Measurements from ENCODE around the gene SEZ6L2.
"Not testable (repeated sequence)": the region's sequence is repeated elsewhere in the genome, so short reads cannot be mapped to it uniquely, and the experiment has no call there.

SEZ6L2 gene

DNA sequence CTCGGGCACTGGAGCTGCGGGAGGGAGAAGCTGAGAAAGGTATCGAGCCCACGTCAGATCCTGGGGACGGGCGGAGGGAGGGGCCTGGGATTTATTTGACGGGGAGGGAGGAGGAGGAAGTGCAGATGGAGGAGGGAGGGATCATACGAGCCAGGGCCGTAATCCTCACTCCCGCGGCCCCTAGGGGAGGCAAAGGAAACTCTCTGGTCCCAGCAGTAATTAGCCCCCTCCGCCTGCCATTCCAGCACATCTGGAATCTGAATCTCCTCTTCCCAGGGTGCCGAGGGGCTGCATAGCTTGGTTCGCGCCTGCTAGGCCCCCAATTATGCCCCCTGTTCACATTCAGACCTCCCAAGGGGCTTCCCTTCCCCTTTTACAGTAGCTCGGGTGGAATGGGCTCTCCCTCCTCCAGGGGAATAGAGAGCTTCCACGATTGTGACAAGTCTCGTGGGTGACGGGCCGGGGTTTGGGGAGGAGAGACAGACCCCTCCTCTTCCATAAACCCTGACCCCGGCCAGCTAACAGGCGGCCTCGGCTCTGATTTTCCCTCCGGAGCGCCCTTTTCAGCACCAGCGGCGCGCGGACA lies at the start of gene SEZ6L2:
TSS of gene SEZ6L2 (minus strand) at position 35 of the 586 bp plus-strand sequence. CDS start 531 bp downstream, outside the sequence.
- DNase-seq (ENCODE audit: low read depth in 1 of 2, low spot score in 1 of 2) = peak in 1 of 2 donors; percentile 74

DNA sequence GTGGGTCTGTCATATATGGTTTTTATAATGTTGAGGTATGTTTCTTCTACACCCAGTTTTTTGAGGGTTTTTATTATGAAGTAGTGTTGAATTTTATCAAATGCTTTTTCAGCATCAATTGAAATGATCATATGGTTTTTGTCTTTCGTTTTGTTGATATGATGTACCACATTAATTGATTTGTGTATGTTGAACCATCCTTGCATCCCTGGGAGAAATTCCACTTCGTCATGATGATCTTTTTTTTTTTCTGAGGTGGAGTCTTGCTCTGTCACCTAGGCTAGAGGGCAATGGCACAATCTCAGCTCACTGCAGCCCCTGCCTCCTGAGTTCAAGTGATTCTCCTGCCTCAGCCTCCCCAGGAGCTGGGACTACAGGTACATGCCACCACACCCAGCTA lies 48.5 kb upstream of the SEZ6L2 start:
- DNase-seq (ENCODE audit: low read depth in 1 of 2, low spot score in 1 of 2) = no peak

DNA sequence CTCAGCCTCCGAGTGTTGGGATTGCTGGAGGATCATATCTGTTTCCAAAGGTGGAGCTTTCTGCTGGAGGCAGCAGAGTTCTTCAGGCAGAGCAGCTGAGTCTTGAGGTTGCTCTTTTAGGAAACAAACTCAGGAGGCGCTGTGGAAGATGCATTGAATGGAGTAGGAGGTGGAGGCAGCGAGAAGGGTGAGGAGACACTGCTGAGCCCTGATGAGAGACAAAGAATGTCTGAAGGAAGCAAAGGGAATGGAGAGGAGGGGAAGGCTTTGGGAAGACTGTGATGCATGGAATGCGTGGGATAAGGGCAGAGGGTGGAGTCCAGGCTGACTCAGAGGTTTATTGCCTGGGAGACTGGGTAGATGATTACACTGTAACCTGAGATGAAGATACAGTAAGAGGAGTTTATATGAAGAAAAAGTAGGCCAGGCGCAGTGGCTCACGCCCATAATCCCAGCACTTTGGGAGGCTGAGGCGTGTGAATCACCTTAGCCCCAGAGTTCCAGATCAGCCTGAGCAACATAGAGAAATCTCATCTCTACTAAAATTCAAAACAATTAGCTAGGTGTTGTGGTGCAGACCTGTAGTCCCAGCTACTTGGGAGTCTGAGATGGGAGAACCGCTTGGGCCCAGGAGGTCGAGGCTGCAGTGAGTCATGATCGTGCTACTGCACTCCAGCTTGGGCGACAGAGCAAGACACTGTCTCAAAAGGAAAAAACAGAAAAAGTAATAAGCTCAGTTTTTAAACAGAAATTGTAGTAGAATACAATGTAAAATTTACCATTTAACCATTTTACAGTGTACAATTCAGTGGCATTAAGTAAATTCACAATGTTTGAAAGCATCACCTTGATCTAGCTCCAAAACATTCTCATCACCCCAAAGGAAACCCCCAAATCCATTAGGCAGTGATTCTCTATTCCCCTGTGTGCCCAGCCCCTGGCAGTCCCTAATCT lies 44.8 kb upstream of the SEZ6L2 start:
- DNase-seq (ENCODE audit: low read depth in 1 of 2, low spot score in 1 of 2) = no peak

DNA sequence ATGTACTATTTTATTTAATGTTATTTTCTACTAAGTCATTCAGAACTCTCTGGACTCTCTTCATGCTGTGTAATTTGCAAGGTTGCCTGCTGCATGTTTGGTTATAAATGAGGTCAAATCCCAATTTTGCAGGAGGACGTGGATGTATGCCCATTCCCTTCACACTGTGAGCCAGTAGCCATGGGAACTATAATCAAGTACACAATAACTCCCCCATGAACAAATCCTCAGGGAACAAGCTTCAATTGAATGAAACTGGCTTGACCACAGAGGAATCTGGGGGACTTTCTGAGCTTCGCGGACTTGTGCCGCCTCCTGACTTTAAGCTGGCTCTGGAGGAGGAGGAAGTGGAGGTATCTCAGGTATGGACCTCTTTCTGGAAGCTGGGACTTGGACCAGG lies 41.3 kb upstream of the SEZ6L2 start:
- no peak for DNase-seq (ENCODE audit: low read depth in 1 of 2, low spot score in 1 of 2)

DNA sequence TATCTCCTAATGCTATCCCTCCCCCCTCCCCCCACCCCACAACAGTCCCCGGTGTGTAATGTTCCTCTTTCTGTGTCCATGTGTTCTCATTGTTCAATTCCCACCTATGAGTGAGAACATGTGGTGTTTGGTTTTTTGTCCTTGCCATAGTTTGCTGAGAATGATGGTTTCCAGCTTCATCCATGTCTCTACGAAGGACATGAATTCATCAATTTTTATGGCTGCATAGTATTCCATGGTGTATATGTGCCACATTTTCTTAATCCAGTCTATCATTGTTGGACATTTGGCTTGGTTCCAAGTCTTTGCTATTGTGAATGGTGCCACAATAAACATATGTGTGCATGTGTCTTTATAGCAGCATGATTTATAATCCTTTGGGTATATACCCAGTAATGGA lies 32.4 kb upstream of the SEZ6L2 start:
- DNase-seq (ENCODE audit: low read depth in 1 of 2, low spot score in 1 of 2) = not testable (repeated sequence)

DNA sequence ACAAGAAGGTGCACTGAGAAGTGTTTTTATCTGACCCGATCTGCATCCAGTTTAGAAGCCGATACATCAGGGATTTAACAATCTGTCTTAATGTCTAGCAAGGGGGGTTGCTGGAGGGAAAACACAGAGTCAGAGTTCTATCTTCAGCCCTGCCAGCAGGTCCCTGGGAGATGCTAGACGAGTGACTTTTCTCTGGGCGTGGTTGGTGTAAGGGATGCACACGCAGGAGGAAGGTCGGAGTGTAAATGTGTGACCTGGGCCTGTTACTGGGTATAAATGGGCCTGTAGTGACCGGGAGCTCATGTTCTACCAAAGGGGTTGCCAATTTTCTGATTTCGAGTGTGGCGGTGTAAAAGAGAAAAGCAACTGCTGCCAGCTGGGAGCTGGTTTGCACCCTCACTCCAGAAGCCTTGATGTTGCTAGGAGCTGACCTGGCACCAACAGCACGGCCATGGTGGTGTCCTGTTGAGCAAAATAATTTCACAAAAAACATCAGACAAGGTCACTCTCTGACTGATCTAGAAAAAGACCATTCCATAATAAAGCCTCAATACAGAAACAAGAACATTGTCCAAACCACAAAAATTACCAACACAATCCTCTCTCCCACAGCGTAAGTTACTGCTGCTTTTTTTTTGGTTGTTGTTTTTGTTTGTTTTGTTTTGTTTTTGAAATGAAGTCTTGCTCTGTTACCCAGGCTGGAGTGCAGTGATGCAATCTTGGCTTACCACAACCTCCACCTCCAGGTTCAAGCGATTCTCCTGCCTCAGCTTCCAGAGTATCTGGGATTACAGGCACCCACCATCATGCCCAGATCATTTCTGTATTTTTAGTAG lies 27.9 kb upstream of the SEZ6L2 start:
- no peak for DNase-seq (ENCODE audit: low read depth in 1 of 2, low spot score in 1 of 2)

DNA sequence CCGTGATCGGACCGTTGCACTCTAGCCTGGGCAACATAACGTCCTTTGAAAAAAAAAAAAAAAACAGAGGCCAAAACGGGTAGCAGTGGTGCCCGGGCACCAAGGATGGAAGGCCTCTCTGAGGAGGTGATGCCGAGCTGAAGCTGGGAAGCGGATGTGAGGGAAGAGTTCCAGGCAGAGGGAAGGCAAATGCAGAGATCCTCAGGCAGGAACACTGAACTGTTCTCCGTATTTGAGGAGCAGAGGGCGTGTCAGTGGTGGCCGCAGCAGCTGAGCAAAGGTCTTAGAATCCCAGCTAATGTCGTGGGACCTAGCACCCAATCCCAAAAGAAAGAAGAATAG lies 27.3 kb upstream of the SEZ6L2 start:
- DNase-seq (ENCODE audit: low read depth in 1 of 2, low spot score in 1 of 2) = no peak

DNA sequence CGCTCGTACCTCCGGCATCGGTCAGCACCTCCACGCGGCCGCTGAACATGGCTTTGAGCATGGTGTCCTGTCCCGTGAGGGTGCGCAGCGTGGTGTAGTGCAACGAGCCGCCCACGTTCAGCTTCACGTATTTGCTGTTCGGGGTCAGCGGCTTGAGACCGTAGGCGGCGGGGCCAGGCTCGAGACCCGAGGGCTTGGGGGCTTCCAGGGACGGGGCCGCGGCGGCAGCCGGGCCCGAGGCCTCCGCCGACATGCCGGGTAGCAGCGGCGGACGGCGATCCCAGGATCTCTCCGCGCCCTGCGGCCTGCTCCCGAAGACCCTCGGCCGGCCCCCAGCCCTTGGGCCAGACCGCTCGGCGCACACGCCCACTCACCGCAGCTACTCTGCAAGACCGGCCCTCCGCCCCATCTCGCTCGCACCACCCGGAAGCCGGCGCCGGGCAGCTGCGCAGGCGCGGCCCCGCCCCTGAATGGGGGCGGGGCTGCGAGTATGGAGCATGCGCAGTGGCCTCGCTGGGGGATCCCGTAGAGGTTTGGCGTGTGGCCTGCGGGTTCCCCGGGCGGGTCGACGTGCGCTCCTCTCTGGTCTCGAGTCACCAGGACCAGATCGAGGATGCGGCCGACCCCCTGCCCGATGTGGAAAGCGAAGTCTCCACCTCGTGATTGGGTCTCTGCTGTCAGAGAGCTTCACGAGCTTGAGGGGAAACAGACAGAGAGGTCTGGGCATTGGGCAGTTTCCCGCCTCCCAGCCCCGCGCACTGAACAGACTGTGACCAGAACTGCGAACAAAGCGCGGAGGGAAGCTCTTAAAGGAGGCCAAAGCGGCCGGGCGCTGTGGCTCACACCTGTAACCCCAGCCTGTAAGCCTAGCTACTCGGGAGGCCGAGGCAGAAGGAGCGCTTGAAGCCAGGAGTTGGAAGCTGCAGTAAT lies 26.7 kb upstream of the SEZ6L2 start, which contains the start of gene KCTD13:
TSS of gene KCTD13 (minus strand) at position 446 of the 930 bp plus-strand sequence. CDS start at position 253, 193 bp downstream.
- DNase-seq (ENCODE audit: low read depth in 1 of 2, low spot score in 1 of 2) = peak; percentile 84 to 93

DNA sequence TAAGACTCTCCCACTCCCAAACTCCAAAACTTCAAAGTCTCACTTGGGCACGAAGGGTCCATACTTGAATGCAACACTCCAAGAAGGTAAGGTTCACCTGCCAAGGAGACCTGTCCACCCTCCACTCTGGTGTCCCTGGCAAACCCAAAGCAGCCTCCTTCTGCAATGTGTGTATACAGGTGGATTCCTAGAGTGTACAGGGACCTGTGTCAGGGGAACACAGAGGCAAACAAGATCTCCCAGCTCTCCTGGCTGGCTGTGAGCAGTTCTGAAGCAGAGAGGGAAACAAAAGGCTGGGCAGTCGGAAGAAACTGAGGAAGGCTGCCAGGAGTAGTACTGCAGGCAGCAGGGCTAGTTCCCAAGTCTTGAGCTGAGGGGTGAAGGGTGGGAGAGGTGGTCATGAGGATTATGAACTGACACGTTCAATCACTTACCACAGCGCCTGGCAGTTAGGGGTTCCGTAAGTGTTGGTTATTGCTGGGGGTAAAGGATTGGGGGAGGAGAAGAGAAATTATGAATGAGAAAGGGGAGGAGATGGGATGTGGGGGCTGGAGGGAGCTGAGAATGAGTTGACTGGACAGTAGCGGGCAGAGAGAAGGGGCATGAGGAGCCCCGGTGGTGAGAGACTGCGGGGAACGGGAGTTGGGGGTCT lies 25.9 kb upstream of the SEZ6L2 start:
- DNase-seq (ENCODE audit: low read depth in 1 of 2, low spot score in 1 of 2) = no peak

DNA sequence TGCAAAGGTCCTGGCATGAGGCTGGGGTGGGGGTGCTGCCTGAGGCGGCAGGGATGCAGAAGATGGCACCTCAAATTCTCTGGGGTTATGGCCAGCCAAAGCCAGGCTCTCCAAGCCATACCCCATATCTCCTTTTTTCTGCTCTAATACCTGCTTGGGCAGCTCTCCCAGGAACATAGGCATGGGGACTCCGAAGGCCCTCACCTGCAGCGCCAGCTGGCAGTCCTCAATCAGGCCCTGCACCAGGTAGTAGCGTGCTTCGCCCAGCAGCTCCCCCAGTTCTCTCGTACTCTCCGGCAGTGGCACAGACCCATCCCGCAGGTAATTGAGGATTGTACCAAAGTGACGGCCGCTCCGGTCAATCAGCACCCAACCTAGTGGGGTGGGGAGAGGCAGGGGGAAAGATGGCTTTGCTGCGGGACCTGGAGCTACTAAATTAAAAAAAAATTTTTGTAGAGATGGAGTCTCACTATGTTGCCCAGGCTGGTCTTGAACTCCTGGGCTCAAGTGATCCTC lies 23.7 kb upstream of the SEZ6L2 start:
- DNase-seq (ENCODE audit: low read depth in 1 of 2, low spot score in 1 of 2) = no peak

DNA sequence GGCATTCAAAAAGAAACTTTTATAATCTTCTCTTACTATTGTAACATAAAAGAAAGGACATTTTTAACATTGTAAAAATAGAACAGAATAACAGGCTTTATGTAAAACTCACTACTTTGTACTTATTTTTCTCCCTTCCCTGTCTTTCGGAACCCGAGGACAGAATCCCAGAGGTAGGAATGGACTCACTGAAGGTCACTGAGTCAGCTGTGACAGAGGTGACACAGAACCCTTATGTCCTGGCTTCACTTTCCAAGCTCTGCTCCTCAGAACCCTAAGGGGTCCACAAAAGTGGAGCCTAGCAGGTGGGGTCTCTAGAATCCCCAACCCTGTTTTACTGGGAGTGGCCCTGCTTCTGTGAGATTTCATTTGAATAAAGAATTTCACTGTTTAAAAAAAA lies 23.0 kb upstream of the SEZ6L2 start:
- no peak for DNase-seq (ENCODE audit: low read depth in 1 of 2, low spot score in 1 of 2)

DNA sequence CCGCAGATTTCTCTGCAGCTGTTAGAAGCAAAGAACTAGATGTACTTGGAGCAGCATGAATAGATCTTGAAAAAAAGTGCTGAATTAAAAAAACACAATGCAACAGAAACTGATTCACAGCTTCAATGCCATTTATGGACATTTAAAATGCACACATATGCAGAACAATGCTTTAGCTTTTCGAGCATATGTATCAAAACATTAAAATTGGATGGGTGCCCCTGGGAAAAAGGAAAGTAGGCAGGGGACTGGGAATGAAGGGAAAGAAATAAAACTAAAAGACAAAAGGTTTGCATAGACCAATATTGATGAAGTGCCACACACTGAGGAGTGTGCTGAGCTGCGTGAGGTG lies 21.7 kb upstream of the SEZ6L2 start:
- no peak for DNase-seq (ENCODE audit: low read depth in 1 of 2, low spot score in 1 of 2)

DNA sequence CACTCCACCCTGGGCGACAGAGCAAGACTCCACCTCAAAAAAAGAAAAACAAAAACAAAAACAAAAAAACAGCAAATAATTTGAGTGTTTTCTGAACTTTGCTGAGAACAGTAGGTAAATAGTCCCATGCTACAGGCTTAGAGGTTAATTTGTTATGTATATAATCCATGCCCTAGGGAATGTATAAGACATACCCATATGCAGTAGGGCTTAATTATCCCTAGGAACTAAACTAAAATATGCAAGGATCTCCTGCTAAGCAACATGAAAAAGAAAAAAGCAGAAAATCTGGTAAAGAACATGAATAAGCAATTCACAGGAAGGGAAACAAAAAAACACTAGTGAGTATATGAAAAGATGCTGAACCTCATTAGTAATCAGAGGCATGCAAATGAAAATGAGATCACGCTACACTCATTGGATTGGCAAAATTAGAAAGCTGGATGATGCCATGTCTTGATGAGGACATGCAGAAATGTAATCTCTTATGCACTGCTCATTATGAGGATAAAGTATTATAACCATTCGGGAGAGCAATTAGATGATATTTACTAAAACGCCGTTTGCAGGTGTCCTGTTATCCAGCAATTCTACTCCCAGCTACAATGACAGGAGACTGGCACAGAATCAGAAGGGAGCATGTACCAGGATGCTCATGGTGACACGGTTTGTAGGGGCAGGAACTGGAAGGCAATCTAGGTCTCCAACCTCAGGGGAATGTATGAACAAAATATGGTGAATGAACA lies 21.1 kb upstream of the SEZ6L2 start:
- DNase-seq (ENCODE audit: low read depth in 1 of 2, low spot score in 1 of 2) = no peak

DNA sequence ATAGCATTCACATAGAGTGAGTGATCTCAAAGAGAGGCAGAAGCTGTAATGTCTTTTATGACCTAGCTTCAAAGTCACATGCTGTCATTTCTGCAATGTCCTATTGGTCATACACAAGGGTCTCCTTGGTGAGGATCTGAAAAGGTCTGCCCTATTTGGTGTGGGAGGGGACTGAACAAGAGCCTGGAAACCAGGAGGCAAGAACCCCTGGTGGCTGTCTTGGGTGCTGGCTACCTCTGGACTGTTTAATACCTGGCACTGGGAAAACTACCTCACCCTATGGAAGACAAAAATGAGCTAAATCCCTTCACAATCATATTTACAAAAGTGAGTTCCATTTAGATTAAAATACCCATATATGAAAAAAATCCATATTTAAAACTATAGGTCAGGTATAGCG lies 17.6 kb upstream of the SEZ6L2 start:
- no peak for DNase-seq (ENCODE audit: low read depth in 1 of 2, low spot score in 1 of 2)

DNA sequence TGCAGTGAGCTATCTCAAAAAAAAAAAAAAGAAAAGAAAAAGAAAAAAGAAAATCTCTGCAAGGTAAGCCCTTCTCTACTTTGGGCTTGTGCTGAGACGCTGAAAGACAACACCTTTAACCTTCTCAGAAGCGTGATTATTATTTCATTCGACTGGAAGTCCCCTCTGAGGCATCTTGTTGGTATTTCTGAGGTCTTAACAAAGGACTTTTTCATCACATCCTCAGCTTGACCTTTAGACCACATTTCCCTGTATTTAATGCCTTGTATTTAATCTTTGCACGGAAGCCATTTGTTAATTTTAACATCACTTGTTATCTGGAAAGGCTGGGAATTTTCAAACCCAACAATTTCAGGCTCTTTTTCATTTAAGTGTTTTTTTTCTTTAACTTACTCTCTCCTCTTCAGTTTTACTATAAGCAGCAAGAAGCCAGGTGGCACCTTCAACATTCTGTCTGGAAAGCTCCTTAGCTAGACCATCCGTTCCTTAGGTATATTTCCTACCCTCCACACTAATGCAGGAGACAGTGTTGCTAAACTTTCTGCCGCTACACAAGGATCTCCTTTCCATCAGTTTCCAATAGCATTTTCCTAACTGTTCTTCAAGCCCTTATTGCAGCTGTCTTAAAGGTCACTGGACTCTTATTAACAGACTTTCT lies 16.4 kb upstream of the SEZ6L2 start:
- no peak for DNase-seq (ENCODE audit: low read depth in 1 of 2, low spot score in 1 of 2)

DNA sequence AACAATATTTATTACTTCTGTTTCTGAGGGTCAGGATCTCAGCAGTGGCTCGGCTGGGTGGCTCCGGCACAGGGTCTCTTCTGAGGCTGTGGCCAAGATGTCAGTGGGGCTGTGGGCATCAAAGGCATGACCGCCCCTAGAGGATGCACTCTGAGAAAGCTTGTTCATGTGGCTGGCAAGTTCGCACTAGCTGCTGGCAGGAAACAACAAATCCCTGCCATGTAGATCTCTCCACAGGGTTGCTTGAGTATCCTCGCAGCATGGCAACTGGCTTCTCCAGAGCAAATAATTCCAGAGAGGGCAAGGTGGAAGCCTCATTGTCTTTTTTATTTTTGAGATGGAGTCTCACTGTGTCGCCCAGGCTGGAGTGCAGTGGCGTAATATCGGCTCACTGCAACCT lies 14.2 kb upstream of the SEZ6L2 start:
- no peak for DNase-seq (ENCODE audit: low read depth in 1 of 2, low spot score in 1 of 2)

DNA sequence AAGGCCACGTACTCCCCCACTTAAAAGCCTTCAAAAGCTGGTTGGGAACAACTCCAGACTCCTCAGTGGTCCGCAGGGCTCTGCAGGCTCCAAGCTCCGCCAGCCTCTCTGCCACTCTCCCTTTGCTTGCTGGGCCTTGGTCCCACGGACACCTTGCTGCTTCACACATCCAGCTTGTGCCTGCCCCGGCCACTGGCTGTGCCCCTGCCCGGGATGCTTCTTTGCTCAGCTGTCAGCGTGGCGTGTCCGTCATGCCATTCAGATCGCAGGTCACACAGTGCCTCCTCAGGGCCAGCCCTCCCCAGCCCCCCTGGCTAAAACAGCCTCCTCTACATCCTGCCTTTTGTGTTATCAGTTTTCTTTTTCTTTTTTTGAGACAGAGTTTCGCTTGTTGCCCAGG lies 12.7 kb upstream of the SEZ6L2 start:
- DNase-seq (ENCODE audit: low read depth in 1 of 2, low spot score in 1 of 2) = no peak

DNA sequence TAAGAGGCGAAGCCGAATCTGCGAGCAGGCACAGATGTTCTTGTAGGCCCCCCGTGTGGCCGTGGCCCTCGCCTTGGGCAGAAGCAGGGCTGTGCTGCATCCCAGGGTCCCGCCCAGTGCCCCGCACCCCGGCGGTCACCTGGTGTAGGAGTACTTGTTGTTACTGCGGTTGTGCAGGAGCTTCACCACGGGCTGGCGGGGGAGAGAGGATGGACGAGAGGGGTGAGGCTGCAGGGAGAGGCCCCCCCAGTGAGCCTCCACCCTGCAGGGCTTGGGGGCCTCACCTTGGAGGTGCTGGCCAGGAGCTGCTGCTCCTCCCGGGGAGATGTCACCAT lies 12.3 kb upstream of the SEZ6L2 start:
- no peak for DNase-seq (ENCODE audit: low read depth in 1 of 2, low spot score in 1 of 2)
